ENCODE results near the gene ELL.

- TF ChIP-seq EZH2phosphoT487 (IDR thresholded peaks at IDR 0.05; ENCODE audit: insufficient read depth, low read depth) (no peak), EZH2 (IDR thresholded peaks at IDR 0.05; ENCODE audit: insufficient read depth, poor library complexity, severe bottlenecking) (no peak)
Measured at GRCh38 chr19:18417250-18418028, 104.4 kb downstream of the ELL start.

Data from GM23248 (cell line).